ENCODE data around the gene CGB1.
A peak's percentile ranks its signal among the peaks of the same experiment; 100 is the strongest.

The CGB1 gene

GRCh38 chr19:48993175-48994034, 43.3 kb downstream of the CGB1 start, which contains the start of the genes GYS1 and RUVBL2:
TSS of gene GYS1 (minus strand) at chr19:48993309. CDS start at chr19:48993112, 197 bp downstream.
TSS of gene RUVBL2 (plus strand) at chr19:48993887. CDS start at chr19:48993912, 25 bp downstream.
- peak; percentile 99 for DNase-seq

GRCh38 chr19:48992581-48993174, 44.0 kb downstream of the CGB1 start:
- DNase-seq = no peak

DNA sequence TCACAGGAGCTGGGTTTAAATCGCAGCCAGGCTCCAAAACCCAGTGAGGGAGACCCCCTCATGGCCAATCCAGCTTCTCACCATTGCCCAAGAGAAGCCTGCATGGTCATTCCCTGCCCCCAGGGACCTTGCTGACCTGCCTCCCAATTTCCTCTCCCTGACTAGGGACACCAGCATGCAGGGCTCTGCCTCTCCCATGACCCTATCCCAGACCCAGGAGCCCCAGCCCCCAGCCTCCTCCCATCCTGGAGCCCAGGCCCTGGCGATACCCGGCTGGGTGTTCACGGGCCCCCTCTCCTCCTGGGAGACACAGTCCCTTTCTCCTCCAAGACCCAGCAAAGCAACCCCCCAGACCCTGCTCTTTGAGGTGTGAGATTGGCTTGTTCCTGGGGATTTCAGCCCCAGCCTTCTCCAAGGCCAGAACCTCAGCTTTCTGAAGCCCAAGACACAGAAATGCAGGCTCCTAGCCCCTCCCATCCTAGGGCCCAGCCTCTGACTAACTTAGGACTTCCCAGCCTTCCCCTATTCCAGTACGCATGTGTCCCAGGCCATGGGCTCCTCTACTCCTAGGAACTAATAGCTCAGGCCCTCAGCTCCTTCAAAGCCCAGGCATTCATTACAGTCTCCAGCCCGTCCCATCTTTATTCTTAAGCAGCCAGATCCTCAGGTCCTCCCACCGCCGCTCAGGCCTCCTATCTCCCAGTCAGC, 44.7 kb downstream of the CGB1 start:
- no peak for DNase-seq

DNA sequence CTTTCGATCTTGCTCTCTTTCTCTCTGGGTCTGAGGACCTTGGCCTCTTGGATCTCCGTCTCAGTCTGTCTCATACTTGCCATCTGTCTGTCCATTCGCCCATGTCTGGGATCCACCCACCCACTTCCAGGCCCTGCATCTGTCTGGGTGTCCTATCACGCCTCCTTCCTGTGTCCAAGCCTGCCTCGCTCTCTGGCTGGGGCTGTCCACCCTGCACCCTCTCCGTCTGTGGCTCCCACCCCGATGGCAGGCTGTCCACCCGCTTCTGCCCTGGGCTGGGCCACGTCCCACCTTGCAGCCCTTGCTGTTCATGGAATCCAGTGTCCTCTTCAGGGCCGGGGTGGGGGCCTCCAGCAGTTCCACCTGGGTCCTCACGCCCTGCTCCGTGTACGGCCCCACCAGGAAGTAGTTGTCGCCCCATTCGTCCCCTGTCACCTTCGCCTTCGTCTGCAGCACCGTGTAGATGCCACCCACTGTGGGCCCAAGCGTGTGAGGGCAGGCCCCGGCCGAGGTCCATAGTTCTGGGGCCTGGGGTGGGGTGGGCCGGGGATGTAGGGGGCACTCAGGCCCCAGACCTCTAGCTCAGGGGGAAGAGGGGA, 45.6 kb downstream of the CGB1 start:
- DNase-seq = no peak

- DNase-seq = no peak
Measured at GRCh38 chr19:48990400-48990799, 46.3 kb downstream of the CGB1 start.

GRCh38 chr19:48989701-48990291, 46.9 kb downstream of the CGB1 start:
- no peak for DNase-seq

- DNase-seq = no peak
Measured at GRCh38 chr19:48988860-48989259, 47.8 kb downstream of the CGB1 start.

- DNase-seq = no peak
Measured at GRCh38 chr19:48988286-48988685, 48.4 kb downstream of the CGB1 start.

- DNase-seq = no peak
Measured at GRCh38 chr19:48987323-48987722, 49.4 kb downstream of the CGB1 start.

DNA sequence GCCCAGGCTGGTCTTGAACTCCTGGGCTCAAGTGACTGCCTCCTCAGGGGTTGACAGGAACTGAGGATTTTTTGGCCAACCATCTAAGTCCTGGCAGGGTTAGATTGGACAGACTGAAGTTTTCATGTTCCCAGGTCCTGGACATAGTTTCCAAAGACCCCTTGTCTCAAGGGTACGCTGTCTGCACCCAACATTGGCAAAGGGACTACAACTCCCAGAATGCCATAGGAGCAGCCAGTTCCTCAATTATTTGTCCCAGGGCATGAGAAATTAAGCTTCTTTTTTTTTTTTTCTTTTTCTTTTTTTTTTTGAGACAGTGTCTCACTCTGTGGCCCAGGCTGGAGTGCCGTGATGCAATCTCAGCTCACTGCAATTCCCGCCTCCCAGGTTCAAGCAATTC, 50.5 kb downstream of the CGB1 start:
- DNase-seq = no peak

DNA sequence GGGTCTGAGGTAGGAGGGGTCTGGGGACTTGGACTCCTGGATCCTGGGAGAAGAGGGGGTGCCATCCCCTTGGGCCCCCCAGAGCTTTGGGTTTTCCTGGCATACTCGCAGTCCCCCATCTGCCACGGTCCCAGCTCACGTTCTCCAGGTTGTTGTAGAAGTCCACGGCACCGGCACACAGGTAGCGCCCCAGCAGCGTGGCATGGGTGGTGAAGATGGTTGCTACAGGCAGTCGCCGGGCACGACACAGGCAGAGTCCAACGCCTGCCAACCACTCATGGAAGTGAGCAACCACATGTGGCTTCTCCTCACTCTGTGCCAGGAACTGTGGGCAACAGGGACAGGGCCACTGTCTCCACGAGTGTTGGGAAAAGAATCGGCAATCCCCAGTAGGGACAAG, 51.0 kb downstream of the CGB1 start:
- DNase-seq = no peak
